ENCODE results near the gene WDR17. TPM values are rescaled to one million over a fixed set of nuclear protein-coding genes. Genes with fewer than 3 reads are reported as not detected.

Gene WDR17
- total RNA-seq, 1 donor from 2014 or later, result 5.5 TPM

DNA sequence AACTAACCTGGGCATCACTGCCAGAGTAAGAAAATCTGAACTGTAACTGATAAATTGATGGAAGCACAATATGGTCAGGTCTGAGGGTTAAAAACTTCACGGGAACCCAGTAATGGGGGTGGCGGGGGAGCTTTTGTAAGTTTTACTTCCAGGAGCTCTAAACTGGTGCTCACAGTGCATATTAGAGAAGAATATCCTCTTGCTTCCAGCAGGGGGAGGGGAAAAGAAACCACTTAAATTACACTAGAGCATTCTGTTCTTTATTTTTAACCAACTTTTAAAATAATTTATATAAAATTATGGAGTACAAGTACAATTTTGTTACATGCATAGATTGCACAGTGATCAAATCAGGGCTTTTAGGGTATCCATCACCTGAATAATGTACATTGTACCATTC is 33.7 kb downstream of the WDR17 start:
- DNase-seq (ENCODE audit: low spot score), result no peak

DNA sequence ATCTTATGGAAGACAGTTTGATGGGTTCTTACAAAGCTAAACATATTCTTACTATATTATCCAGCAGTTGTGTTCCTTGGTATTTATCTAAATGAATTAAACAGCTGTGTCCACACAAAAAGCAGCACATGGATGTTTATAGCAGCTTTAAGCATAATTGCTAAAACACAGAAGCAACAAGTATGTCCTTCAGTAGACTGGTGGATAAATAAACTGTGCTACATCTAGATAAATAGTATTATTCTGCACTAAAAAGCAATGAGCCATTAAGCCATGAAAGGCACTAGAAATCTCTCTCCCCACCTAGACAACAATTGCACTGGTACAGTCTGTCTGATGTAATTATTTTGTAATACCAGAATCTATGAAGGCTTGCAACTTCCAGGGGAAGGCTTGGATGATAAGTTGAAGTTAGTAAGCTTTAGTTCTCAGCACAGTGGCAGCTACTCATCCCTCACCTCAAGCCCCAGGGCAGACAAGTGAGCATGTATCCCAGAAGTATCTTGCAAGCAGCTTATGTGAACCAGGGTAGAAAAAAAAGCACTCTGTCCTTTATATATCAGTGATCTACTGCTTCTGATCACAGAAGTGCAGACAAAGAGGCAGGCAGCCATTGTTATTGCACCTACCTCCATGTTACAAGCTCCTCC is 36.9 kb downstream of the WDR17 start:
- DNase-seq (ENCODE audit: low spot score), result no peak

DNA sequence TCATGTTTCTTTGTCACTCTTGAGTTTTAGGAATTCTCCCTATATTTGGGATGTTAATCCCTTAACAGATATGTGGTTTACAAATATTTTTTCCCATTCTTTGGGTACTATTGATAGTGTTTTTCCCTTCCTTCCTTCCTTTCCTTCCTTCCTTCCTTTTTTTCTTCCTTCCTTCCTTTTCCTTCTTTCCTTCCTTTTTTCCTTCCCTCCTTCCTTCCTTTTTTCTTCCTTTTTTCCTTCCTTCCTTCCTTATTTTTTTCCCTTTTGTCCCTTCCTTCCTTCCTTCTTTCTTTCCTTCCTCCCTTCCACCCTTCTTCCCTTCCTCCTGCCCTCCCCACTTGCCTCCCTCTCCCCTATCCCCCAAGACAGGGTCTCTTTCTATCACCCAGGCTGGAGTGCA is 42.1 kb downstream of the WDR17 start:
- no peak for DNase-seq (ENCODE audit: low spot score)

DNA sequence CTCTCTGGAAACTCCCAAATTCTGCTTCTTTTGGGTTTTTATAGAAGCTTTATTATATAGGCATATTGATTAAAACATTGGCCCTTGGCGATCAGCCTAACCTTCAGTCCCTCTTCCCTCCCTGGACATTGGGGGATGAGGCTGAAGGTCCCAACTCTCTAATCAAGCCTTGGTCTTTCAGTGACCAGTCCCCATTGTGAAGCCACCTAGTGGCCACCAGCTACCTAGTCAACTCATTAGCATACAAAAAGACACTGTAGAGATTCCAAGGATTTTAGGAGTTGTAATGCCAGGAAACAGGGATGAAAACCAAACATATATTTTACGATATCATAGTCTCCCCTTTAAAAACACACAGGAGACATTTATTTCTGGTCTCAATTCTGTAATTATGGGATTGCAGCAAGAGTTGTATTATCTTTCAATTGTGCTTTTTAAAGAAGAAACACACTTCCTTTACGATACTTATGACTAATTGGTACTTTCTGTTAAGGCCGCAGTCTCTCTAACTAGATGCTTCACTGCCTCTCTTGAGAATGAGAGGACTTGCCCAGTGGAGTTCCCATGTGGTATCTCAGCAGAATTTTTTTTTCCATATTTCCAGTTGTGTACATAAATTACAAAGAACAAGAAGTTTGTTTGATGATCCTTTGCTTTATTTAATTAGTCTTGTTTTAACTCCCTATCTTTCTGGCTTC is 58.2 kb downstream of the WDR17 start:
- no peak for DNase-seq (ENCODE audit: low spot score)

DNA sequence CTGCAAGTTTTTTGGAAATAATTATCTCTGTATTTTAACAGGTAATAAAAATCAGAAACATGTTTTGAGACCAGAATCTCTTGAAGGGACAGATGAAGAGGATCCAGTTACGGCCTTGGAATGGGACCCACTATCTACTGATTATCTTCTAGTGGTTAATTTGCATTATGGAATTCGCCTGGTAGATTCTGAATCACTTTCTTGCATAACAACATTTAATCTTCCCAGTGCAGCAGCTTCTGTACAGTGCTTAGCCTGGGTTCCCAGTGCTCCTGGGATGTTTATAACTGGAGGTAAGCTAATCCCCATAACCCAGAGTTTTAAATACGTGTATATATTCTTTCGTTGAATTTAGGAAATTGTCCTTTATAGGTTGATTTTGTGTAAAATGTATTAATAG is 59.4 kb downstream of the WDR17 start:
- DNase-seq (ENCODE audit: low spot score), result no peak

DNA sequence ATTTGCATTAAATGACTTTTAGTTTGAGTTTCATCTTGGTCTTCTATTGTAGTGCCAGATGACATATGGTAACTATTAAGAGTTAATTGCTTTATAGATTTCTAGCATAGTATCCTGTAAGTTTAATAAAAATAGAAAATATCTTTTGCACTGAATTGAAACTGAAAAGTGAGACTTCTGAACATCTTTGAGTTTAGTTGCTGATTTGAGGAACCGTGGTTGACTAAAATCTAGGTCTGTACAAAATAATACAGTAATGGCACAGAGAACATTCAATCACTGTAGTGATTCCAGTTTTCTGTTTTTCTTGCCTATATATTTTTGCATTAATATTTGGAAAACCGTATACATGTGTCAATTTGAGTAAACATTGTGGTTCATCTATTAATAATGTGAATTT is 69.0 kb downstream of the WDR17 start:
- no peak for DNase-seq (ENCODE audit: low spot score)

DNA sequence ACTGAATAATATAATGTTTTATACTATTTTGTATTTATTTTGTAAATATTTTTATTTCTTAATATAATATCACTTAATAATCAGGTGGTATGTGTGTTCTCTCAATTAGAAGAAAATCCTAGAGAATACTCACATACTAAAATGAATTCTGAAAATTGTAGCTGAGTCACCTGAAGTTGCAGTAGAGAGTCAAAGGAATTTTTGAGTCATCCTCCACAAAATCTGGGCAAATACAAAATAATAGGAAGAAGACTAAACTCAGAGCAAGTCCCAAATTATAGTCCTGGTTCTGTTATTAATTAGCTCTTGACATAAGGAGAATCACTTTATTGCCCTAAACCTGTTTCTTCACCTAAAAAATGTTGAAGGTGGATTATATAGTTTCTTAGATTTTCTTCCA is 72.0 kb downstream of the WDR17 start:
- no peak for DNase-seq (ENCODE audit: low spot score)

DNA sequence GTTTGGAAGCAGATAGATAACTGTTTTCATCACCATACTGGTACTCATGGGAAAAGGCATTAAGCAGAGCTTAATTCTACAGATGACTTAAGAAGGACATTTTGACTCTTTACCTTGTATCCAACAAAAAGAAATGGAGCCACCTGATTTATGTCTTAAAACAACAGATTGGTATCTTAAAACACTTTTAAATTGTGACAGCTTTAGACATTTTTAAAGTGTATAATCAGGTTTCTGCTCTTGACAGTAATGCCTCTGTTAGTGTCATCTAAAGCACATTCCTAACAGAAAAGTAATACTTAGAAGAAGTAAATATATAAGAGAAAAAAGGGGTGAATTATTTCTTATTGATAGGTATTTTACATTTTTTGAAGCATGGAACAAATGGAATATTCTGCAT is 73.9 kb downstream of the WDR17 start:
- no peak for DNase-seq (ENCODE audit: low spot score)

DNA sequence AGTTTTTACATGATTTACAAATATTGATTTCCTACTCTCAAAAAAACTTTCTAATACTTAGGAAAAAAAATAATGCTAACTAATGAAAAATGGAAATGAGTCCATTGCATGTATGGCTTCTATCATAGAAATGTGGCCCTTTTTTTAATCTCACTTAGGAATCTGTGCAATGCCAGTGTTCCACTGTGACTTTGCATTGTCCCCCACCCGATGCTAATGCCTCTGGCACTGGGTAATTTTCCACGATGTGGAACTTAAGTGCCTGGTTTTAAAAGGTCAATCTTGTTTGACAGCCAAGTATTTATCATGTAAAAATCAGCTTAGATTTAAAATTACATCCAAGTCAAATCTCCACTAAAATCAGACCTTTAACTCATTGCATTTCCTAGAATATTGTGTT is 76.6 kb downstream of the WDR17 start:
- no peak for DNase-seq (ENCODE audit: low spot score)

DNA sequence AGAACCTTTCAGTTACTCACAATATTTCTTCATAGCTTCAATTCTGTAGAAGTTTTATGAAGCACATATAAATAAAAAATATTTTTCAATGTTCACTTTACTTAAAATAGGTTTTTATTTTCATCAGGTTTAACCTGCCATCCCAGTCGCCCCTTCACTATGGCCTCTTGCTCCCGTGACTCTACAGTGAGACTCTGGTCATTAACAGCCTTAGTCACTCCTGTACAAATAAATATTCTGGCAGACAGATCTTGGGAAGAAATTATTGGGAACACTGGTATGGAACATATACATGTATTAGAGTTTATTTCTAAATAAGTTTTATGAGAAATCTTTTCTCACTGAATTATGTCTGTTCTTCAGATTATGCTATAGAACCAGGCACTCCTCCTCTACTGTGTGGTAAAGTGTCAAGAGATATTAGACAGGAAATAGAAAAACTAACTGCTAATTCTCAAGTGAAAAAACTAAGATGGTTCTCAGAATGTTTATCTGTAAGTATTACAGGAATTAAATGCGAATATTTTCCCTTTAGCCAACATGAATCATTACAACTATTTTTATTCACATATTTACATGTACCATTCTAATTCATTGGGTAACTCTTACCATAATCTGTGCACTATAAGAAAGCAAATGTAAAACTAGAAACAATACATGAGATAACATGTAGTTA is 84.2 kb downstream of the WDR17 start:
- no peak for DNase-seq (ENCODE audit: low spot score)

DNA sequence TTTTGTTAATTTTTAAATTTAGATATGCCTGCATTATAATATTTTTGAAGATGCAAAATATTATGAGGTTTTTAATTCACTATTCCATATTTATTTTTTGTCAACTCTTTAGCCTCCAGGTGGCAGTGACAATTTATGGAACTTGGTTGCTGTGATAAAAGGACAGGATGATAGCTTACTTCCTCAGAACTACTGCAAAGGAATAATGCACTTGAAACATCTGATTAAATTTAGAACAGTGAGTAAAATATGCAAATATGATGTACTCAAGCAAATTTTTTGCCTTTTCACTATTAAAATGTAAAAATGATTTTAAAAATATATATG is 84.7 kb downstream of the WDR17 start:
- DNase-seq (ENCODE audit: low spot score), result no peak

DNA sequence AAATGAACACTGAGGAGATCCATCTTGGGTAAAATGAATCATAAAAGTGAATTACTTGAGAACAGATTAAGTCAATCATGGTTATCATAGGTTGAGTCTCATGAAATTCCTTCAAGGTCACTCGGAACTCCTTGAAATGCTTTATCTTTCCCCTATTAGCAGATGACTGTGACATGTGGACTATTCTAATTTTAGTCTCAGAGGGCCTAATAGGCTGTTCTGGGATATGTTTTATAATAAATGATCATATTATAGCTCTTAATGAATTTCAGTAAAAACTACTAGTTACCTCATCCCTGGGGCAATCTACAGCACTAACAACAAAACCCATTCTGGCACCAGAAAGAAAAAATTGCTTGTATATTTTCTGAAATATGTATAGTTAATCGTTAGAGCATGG is 85.1 kb downstream of the WDR17 start:
- no peak for DNase-seq (ENCODE audit: low spot score)

DNA sequence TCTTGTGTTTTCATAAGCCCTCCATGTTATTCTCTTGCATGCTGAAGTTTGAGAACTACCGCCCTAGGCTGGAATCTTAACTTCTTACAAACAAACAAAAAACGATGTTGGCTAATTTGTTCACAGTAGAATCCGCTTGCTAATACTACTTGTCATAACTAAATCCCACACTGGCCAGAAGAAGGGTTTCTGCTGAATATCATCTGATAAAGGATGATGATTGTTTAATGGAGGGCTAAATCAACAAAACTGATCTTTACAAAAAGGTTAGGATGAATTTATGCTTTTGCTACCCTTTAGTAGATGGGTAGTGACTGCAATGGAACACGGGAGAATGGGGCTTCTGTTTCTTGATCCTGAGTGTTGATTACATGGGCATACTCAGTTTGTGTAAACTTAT is 87.5 kb downstream of the WDR17 start:
- DNase-seq (ENCODE audit: low spot score), result no peak

DNA sequence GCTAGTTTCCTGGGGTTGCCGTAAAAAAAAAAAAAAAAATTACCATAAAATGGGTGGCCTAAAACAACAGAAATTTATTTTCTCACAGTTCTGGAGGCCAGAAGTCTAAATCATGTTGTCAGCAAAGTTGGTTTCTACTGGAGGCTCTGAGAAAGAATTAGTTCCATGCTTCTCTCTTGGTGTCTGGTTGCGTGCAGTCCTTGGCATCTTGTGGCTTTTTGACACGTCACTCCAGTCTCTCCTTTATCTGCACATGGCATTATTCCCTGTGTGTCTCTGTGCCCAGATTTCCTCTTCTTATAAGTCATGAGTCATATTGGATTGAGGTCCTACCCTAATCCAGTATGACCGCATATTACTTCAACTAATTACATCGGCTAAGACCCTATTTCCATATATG is 91.0 kb downstream of the WDR17 start:
- no peak for DNase-seq (ENCODE audit: low spot score)

DNA sequence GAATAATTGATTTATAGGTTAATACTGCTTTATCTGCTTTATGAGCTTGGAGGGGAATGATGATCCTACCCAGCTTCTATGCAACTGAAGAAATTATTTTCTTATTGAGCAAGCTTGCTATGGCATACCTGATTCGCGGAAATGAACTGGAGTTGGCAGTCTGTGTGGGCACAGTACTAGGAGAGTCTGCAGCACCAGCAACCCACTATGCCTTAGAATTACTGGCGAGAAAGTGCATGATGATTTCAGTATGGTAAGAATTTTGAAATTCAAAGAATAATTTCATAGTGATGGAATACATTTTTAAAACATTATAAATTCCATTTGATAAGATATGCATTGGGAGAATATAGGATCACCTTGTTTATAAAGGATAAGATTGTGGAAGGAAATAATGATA is 97.4 kb downstream of the WDR17 start:
- DNase-seq (ENCODE audit: low spot score), result no peak

DNA sequence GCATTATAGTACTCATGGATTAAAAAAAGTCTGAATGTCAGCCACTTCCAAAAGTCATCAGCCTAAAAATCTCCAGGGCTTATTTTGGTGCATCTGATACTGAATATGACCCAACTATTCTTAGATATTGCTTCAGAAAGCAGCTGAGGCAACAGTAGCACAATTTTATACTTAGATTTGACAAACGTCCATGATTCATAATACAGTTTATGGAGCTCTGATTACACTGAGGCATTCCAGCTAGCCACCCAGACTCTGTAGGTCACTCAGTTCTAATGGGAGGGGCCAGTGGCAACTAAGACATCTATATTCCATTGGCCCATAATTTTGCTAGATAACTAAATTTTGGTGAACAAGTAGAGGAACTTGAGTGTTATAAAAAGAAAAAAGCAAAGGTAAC is 119.4 kb downstream of the WDR17 start:
- DNase-seq (ENCODE audit: low spot score), result no peak

DNA sequence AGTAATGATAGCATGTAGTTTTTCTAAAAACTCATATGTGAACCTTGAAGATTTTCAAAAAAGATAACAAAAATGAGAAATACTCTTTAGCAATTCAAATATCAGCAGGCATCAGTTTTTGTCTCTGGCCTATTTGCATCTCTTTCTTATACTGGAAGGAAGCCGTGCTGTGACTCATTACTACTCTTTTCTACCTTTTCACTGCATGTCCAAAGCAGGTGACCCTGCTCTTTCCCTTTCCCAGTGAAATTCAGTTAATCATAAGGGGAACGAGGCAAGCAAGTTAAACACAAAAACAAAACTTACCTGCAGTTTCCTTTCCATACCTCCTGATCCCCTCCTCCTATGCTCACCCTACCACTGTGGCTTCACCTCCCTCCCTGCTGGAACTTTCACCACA is 120.4 kb downstream of the WDR17 start:
- DNase-seq (ENCODE audit: low spot score), result no peak

DNA sequence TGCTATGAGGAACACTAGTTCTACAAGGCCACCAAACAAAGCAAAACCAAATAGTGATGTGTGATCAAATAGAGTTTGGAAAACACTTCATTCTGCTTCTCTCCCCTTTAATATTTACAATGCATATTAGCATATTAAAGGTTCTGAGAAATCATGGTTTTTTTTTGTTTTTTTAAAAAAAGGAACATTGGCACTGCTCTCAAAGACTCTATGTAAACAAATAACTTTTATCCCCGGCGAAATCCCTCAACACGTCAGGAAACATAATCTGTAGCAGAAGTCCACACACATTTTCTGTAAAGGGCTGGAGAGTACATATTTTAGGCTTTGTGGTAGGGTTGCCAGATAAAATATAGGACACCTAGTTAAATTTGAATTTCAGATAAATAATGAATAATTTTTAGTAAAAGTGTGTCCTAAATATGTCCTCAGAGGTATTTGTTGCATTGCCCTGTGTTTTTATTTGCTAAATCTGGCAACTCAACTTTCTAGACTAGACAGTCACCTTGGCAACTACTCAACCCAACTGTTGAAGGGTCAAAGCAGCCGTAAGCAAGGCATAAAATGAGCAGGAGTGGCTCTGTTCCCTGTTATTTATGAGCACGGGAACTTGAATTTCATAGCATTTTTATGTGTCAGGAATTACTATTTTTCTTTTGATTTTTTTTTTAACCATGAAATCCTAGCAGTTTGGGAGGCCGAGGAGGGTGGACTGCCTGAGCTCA is 121.2 kb downstream of the WDR17 start:
- no peak for DNase-seq (ENCODE audit: low spot score)

DNA sequence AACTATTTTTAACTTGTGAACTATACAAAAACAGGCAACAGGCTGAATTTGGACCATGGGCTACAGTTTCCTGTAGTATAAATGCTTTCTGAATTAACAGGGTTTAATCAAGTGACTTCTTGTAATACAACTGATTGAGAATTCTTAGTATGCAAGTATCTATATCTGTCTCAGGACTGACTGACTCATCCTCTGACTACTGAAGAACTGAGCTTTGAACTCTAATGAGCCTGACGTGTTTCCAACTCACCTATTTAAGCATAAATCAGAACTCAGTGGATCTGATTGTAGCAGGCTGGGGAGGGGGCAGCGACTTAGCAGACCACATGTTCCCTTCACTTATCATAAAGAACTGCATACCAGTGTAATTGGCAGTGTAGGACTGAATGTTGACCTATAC is 122.0 kb downstream of the WDR17 start:
- DNase-seq (ENCODE audit: low spot score), result no peak

DNA sequence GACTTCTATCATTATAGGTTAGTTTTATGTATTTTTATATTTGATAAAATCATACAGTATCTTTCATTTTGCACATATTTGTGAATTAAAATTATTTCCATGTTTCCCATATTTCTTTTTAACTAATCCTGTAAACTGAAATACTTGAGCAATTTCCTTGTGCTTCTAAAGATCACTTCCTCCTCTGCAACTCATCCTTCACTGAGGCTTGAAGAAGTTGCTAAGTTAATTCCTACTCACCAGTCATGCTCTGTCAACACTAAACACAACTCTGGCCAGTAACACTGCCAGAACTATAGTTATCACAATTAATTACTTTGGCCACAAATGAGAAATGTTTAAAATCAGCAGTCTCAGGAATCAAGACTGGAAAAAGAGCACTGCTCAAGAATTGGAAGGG is 123.0 kb downstream of the WDR17 start:
- no peak for DNase-seq (ENCODE audit: low spot score)

DNA sequence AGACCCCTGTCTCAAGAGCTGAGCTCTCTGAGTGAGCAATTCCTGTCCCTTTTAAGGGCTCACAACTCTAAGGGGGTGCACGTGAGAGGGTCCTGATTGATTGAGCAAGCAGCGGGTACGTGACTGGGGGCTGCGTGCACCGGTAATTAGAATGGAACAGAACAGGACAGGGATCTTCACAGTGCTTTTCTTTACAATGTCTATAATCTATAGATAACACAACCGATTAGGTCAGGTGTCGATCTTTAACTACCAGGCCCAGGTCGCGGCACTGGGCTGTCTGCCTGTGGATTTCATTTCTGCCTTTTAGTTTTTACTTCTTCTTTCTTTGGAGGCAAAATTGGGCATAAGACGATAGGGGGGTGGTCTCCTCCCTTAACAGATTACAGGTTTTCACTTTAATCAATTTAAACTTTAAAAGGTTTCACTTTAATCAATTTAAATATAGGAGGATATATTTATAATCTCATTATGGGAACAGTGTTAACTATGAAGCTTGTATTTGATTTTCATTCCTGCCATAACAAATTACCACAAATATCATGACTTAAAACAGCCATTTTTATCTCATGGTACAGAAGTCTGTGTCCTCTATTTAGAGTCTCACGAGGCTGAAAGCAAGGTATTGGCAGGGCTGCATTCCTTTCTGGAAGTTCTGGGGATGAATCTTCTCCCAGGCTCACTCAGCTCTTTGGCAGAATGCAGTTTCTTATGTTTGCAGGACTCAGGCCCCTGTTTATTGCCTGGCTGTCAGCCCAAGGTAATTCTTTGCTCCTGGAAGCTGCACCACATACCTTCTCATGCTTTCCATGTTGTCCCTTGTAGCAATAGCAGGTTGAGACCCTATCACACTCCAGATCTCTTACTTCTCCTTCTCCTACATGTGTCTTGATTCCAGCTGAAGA is 124.5 kb downstream of the WDR17 start:
- no peak for DNase-seq (ENCODE audit: low spot score)

DNA sequence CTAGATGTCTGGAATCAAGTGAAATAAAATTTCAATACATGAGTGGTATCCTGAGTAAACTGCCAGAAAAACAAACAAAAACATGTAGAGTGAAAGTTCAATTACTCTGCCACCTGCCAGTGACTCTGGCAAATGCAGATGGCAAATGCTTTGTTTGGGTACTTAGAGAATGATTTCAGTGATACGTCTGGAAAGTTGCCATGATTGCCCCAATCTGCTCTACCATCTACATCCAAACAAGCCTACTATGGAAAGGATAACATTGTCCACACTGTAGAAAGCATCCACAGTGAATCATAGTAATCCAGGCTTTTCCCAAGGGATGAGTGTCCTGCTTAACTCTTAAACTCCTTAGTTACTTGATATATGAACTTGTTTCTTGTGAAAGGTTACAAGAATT is 126.3 kb downstream of the WDR17 start:
- no peak for DNase-seq (ENCODE audit: low spot score)

Data from ureter (tissue), 1 donor.